Measurements from ENCODE around the gene C20orf173.

C20orf173 gene

DNA sequence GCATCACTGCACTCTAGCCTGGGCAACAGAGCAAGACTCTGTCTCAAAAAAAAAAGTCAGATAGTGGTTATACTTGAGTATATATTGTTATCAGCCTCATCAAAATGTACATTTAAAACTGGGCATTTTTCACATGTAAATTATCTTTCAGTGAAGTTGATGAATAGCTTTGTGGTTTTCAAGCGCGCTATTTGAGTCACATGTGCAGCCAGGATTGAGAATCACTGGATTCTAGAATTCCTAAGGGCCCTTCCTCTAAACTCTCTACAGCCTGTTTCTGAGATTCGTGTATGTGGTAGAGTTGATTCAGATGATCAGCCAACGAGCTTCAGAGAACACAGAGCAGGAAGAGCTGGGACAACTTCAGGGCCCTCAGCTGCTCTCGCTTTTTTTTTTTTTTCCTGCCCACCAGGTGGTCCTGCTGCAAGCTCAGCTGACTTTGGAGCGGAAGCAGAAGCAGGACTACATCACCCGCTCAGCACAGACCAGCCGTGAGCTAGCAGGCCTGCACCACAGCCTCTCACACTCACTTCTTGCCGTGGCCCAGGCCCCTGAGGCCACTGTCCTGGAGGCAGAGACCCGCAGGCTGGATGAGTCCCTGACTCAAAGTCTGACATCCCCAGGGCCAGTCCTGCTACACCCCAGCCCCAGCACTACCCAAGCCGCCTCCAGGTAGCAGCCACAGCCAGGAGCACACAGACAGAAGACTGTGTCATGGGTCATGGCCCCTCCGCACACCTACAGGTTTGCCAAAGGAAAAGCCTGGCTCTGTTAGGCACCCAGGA lies 18.3 kb downstream of the C20orf173 start:
- FAIRE-seq = no peak
- no peak for DNase-seq (ENCODE audit: extremely low spot score, insufficient read length, low read depth)

GRCh38 chr20:35508493-35509218 lies 20.8 kb downstream of the C20orf173 start:
- DNase-seq (ENCODE audit: extremely low spot score, insufficient read length, low read depth) (no peak), FAIRE-seq (no peak)

DNA sequence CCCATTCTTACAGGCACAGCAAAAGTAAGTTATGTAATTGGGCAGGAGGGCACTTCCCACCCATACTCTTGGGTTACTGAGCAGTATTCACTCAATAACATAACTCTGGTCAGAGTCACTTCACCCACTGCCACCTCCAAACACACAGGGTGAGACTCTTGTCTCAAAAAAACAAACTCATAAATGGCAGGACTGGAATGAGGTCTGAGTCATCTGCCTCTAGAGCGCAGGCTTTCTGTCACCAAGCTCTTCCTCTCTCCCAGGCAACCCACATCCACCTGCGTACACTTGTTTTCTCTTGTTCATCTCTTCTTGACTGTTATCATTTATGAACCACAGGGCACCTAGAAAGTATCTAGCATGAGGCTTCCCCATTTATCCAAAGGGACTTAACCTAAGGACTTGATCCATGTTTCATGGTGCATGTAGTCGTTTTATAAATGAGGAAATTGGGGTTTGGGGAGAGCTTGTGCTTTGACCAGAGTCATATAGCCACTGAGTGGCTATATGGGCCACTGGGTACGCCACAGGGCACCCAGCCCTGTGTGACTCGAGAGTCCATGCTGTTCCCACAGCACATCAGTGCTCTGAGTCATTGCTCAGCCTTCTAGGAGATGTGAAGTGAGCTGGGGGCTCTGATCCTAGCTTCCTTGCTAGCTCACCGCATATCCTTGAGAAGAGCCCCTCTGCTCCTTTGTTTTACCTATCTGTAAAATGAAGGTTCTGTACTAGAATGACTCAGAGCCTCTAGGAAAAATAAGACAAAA lies 22.4 kb downstream of the C20orf173 start:
- DNase-seq (ENCODE audit: extremely low spot score, insufficient read length, low read depth) = no peak
- no peak for FAIRE-seq

DNA sequence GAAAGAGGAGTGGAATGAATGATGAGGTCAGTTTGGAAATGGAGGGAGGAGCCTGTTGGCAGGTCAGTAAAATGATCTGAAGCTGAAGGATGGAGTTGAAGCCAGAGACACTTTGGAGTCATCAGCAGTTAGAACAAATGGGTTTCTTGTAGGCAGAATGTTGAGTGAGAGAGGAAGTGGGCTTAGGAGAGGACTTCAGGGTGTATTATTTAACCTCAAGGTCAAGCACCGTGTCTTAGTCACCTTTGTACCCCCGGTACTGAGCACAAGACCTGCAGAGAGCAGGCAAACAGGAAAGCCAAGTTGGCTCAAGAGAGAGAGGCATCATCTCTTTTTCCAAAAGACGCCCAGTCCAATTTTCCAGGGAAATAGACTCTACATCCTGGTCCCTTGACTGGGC lies 23.3 kb downstream of the C20orf173 start:
- FAIRE-seq = peak; percentile 41
- no peak for DNase-seq (ENCODE audit: extremely low spot score, insufficient read length, low read depth)

GRCh38 chr20:35504751-35505150 lies 24.7 kb downstream of the C20orf173 start:
- FAIRE-seq (no peak), DNase-seq (ENCODE audit: extremely low spot score, insufficient read length, low read depth) (no peak)

DNA sequence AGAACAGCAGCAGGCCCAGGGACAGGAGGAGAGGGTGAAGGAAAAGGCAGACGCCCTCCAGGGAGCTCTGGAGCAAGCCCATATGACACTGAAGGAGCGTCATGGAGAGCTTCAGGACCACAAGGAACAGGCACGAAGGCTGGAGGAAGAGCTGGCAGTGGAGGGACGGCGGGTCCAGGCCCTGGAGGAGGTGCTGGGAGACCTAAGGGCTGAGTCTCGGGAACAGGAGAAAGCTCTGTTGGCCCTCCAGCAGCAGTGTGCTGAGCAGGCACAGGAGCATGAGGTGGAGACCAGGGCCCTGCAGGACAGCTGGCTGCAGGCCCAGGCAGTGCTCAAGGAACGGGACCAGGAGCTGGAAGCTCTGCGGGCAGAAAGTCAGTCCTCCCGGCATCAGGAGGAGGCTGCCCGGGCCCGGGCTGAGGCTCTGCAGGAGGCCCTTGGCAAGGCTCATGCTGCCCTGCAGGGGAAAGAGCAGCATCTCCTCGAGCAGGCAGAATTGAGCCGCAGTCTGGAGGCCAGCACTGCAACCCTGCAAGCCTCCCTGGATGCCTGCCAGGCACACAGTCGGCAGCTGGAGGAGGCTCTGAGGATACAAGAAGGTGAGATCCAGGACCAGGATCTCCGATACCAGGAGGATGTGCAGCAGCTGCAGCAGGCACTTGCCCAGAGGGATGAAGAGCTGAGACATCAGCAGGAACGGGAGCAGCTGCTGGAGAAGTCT lies 25.5 kb downstream of the C20orf173 start:
- DNase-seq (ENCODE audit: extremely low spot score, insufficient read length, low read depth) (no peak), FAIRE-seq (no peak)

DNA sequence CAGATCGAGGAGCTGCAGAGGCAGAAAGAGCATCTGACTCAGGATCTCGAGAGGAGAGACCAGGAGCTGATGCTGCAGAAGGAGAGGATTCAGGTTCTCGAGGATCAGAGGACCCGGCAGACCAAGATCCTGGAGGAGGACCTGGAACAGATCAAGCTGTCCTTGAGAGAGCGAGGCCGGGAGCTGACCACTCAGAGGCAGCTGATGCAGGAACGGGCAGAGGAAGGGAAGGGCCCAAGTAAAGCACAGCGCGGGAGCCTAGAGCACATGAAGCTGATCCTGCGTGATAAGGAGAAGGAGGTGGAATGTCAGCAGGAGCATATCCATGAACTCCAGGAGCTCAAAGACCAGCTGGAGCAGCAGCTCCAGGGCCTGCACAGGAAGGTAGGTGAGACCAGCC lies 26.2 kb downstream of the C20orf173 start:
- FAIRE-seq (no peak), DNase-seq (ENCODE audit: extremely low spot score, insufficient read length, low read depth) (no peak)

DNA sequence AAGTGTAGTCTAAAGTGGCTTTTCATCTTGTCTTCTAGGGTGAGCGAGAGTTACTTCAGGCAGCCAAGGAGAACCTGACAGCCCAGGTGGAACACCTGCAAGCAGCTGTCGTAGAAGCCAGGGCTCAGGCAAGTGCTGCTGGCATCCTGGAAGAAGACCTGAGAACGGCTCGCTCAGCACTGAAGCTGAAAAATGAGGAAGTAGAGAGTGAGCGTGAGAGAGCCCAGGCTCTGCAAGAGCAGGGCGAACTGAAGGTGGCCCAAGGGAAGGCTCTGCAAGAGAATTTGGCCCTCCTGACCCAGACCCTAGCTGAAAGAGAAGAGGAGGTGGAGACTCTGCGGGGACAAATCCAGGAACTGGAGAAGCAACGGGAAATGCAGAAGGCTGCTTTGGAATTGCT lies 27.1 kb downstream of the C20orf173 start:
- DNase-seq (ENCODE audit: extremely low spot score, insufficient read length, low read depth) (peak; percentile 36), FAIRE-seq (peak; percentile 79)

DNA sequence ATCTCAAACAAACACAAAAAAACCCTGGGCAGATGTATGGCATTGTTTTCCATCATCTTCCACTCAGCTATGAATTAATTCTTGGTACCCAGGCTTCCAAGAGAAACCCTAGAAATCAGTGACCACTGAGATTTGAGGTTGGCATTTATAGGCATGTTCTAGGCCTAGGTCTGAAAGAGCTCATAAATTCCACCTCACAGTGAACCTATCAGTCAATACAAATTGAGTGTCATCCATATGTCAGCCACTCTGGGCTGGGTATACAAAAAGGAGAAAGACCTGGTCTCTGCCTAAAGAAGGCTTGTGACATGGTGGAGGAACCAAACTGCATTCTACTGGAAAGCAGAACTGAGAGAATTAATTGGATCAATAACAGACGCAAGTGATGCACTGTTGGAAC lies 30.2 kb downstream of the C20orf173 start:
- DNase-seq (ENCODE audit: extremely low spot score, insufficient read length, low read depth) (no peak), FAIRE-seq (no peak)

GRCh38 chr20:35497780-35498189 lies 31.7 kb downstream of the C20orf173 start:
- no peak for DNase-seq (ENCODE audit: extremely low spot score, insufficient read length, low read depth)
- no peak for FAIRE-seq

- no peak for FAIRE-seq
- DNase-seq (ENCODE audit: extremely low spot score, insufficient read length, low read depth) = no peak
Measured at GRCh38 chr20:35497320-35497719, 32.1 kb downstream of the C20orf173 start.

DNA sequence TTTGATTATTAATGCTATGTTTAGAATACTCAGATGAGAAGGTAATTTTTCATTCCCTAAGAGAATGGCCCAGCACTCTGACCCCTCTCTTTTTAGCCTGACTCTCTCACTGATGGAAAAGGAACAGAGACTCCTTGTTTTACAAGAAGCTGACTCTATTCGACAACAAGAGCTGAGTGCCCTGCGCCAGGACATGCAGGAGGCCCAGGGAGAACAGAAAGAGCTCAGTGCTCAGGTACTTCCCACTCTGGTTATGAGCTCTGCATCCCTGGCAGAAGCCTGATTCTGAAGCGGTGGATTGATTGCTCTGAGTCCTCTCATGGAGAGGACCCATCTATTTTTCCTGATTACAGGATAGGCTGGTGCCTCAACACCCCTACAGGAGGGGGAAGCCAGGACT lies 33.0 kb downstream of the C20orf173 start:
- no peak for DNase-seq (ENCODE audit: extremely low spot score, insufficient read length, low read depth)
- no peak for FAIRE-seq

DNA sequence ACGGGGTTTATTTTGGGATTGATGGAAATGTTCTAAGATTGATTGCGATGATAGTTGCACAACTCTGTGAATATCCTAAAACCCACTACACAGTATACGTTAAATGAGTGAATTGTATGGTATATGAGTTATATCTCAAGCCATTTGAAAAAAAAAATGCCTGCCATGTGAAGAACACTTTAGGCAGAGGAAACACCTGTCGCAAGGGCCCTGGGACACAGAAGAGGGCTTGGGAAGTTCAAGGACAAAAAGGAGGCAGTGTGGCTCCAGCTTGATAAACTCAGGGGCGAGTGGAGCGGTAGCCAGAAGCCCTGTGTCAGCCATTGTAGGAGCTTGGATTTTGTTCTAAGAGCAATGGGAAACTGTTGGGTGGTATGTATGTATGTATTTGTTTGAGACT lies 37.1 kb downstream of the C20orf173 start:
- DNase-seq (ENCODE audit: extremely low spot score, insufficient read length, low read depth) (no peak), FAIRE-seq (no peak)

DNA sequence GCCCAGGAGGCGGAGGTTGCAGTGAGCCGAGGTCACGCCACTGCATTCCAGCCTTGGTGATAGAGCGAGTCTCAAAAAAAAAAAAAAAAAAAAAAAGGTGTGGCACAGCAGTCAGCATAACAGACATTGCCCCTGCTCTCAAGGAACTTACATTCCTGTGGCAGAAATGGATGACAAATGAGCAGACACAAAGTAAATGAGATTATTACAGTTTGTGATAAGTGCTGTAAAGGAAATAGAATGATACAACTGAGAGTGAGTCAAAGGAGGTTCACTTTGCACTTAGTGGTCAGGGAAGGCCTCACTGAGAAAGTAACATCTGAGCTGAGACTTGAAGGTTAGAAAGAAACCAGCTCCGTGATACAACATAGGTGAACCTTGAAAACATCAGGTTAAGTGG lies 37.6 kb downstream of the C20orf173 start:
- DNase-seq (ENCODE audit: extremely low spot score, insufficient read length, low read depth) (no peak), FAIRE-seq (peak; percentile 31)

DNA sequence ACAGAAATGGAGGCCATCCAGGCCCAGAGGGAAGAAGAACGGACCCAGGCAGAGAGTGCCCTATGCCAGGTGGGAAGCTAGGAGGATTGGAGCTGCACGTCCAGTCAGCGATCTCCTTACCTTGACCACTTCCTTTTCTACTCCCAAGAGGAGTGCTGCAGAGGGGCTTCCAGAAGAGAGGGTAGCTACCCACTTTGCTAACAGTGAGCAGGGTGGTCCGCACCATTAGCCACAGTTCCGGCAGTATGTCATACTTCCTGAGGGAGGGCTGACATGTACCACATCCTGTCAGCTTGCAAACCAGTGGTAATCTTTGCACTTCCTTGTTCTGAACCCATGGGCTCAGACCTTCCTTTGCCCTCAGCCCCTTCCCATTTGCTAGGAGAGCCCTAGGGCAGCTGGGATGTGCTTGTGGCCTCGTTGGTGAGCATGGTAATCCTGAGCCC lies 38.7 kb downstream of the C20orf173 start:
- DNase-seq (ENCODE audit: extremely low spot score, insufficient read length, low read depth) (peak; percentile 73), FAIRE-seq (peak; percentile 98)

GRCh38 chr20:35489717-35490116 lies 39.7 kb downstream of the C20orf173 start:
- no peak for FAIRE-seq
- DNase-seq (ENCODE audit: extremely low spot score, insufficient read length, low read depth) = no peak

DNA sequence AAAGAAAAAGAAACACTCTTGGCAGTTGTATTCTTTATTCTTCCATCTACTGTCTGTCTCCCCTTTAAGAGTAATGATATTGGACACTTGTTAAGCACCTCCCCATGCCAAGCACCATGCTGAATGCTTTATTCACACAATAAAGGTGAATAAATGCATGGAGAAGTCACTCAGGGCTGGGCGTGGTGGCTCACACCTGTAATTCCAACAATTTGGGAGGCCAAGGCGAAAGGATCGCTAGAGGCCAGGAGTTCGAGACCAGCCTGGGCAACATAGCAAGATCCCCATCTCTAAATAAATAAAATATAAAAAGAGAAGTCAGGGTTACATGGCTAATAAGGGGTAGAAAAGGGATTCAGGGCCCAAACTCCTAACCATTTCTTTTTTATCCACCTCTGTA lies 42.0 kb downstream of the C20orf173 start:
- no peak for DNase-seq (ENCODE audit: extremely low spot score, insufficient read length, low read depth)
- FAIRE-seq = no peak

GRCh38 chr20:35479798-35480197 lies 49.7 kb downstream of the C20orf173 start:
- no peak for DNase-seq (ENCODE audit: extremely low spot score, insufficient read length, low read depth)
- FAIRE-seq = no peak

DNA sequence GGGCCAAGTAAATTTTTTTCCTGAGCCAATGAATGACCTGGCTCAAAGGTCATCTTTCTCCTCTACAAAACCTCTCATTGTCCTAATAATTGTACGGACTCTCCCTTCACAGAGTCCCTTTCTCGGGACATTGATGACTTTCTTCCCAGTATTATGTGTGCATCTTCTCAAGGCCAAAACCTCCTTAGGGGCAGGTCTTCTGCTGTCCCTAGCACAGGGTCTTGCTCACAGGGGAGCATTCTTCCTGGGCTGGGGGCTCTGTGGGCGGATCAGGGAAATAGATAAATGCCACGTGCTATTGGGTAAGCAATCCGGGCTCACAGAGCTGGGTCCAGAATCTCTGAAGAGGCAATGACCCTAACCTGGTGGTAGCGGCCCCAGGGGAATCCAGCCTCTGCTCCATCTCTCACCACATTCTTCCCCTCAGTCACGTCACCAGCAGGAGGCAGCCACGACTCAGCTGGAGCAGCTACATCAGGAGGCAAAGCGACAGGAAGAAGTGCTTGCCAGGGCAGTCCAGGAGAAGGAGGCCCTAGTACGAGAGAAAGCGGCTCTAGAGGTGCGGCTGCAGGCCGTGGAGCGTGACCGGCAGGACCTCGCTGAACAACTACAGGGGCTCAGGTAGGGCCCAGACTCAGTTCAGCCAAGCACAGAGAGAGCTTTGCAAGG lies 50.5 kb downstream of the C20orf173 start:
- FAIRE-seq = peak; percentile 54
- DNase-seq (ENCODE audit: extremely low spot score, insufficient read length, low read depth) = peak; percentile 17
